CD14-positive monocyte (primary cell): Measurements from ENCODE around the gene SYT2. TPM values are rescaled to one million over a fixed set of nuclear protein-coding genes. Genes with fewer than 3 reads are reported as not detected.
A peak's percentile ranks its signal among the peaks of the same experiment; 100 is the strongest.
"Not testable (repeated sequence)": the region's sequence is repeated elsewhere in the genome, so short reads cannot be mapped to it uniquely, and the experiment has no call there.

Experiments used
- DNase-seq, 3 donors: peaks; one replicate each; pipeline ENCODE4 v3.0.0-alpha.2; 2011 to 2022
- H2AFZ ChIP-seq: 2 replicates; pipeline ENCODE4 v1.6.0; 2012; ENCODE audit warnings: mild to moderate bottlenecking, low read depth, low read length, inconsistent platforms; ENCODE audit not compliant: insufficient read depth, poor library complexity, severe bottlenecking
- H3K27ac ChIP-seq, 2 donors: 1 replicate in 1 of 2; 2 replicates in 1 of 2; pipeline ENCODE4 v1.5.1; 2012 to 2013; ENCODE audit warnings: low read length in 2 of 2, control low read depth in 1 of 2, inconsistent platforms in 1 of 2, low read depth in 1 of 2, mild to moderate bottlenecking in 1 of 2
- H3K27me3 ChIP-seq, 2 donors: one replicate each; pipeline versions ENCODE4 v1.6.0 to v1.6.1; 2011 to 2013; ENCODE audit warnings: low read length in 2 of 2; ENCODE audit not compliant: control insufficient read depth in 2 of 2, insufficient read depth in 2 of 2
- H3K36me3 ChIP-seq, 2 donors: replicated peaks in 1 of 2; 1 replicate in 1 of 2; 2 replicates in 1 of 2; pipeline versions ENCODE4 v1.5.1 to v1.6.1; 2012 to 2013; ENCODE audit warnings: low read length in 2 of 2, control low read depth in 1 of 2, inconsistent platforms in 1 of 2, mild to moderate bottlenecking in 1 of 2; ENCODE audit not compliant: insufficient read depth in 2 of 2, control insufficient read depth in 1 of 2
- H3K4me1 ChIP-seq, 2 donors: 1 replicate in 1 of 2; 2 replicates in 1 of 2; pipeline versions ENCODE4 v1.5.1 to v1.6.1; 2012 to 2013; ENCODE audit warnings: low read length in 2 of 2, control low read depth in 1 of 2, inconsistent platforms in 1 of 2, mild to moderate bottlenecking in 1 of 2, moderate library complexity in 1 of 2; ENCODE audit not compliant: insufficient read depth in 2 of 2, control insufficient read depth in 1 of 2
- H3K4me2 ChIP-seq: replicated peaks from 2 replicates; pipeline ENCODE3; 2012; ENCODE audit warnings: low read length, moderate library complexity, mild to moderate bottlenecking; ENCODE audit not compliant: poor library complexity, severe bottlenecking; ENCODE audit errors: extremely low read depth
- H3K4me3 ChIP-seq, 3 experiments: fragments of 200-600 bp in 1 of 3; sonication (generic) in 1 of 3; replicated peaks in 1 of 3; 1 replicate in 2 of 3; 2 replicates in 1 of 3; pipeline ENCODE4 v1.5.1; 2011 to 2013; ENCODE audit warnings: low read length in 3 of 3, mild to moderate bottlenecking in 3 of 3, control low read depth in 2 of 3, low read depth in 2 of 3, inconsistent platforms in 1 of 3, moderate library complexity in 1 of 3
- H3K79me2 ChIP-seq: 2 replicates; pipeline ENCODE4 v1.6.0; 2012; ENCODE audit warnings: mild to moderate bottlenecking, control low read depth, inconsistent platforms, low read length, moderate library complexity; ENCODE audit not compliant: insufficient read depth
- H3K9ac ChIP-seq: 2 replicates; pipeline ENCODE4 v1.6.0; 2017; ENCODE audit warnings: low read length, mild to moderate bottlenecking; ENCODE audit not compliant: insufficient read depth, poor library complexity, severe bottlenecking
- H3K9me3 ChIP-seq, 2 donors: replicated peaks in 1 of 2; 1 replicate in 1 of 2; 2 replicates in 1 of 2; pipeline versions ENCODE4 v1.5.1 to v1.6.1; 2012 to 2013; ENCODE audit warnings: low read length in 2 of 2, control low read depth in 1 of 2; ENCODE audit not compliant: control insufficient read depth in 1 of 2, insufficient read depth in 1 of 2
- H4K20me1 ChIP-seq: 2 replicates; pipeline ENCODE4 v1.6.0; 2012; ENCODE audit warnings: mild to moderate bottlenecking, low read length, control low read depth, moderate library complexity; ENCODE audit not compliant: insufficient read depth
- H3K27ac Mint-ChIP-seq, 7 donors: one replicate each; pipeline ENCODE4 v1.8.0; 2020; ENCODE audit warnings: mild to moderate bottlenecking in 7 of 7, mixed read lengths in 7 of 7, moderate library complexity in 6 of 7, inconsistent platforms in 2 of 7
- H3K27me3 Mint-ChIP-seq, 3 donors: one replicate each; pipeline ENCODE4 v1.8.0; 2021 to 2022; ENCODE audit warnings: low read depth in 3 of 3, mild to moderate bottlenecking in 3 of 3, mixed read lengths in 3 of 3, moderate library complexity in 3 of 3, inconsistent platforms in 1 of 3
- H3K36me3 Mint-ChIP-seq, 2 donors: one replicate each; pipeline ENCODE4 v1.8.0; 2020; ENCODE audit warnings: mixed read lengths in 2 of 2, inconsistent platforms in 1 of 2, mild to moderate bottlenecking in 1 of 2
- H3K4me1 Mint-ChIP-seq: one replicate; pipeline ENCODE4 v1.8.0; 2020; ENCODE audit warnings: mild to moderate bottlenecking, mixed read lengths
- H3K4me3 Mint-ChIP-seq, 2 donors: one replicate each; pipeline ENCODE4 v1.8.0; 2020; ENCODE audit warnings: mild to moderate bottlenecking in 2 of 2, mixed read lengths in 2 of 2, moderate library complexity in 1 of 2
- H3K9me3 Mint-ChIP-seq, 7 donors: one replicate each; pipeline ENCODE4 v1.8.0; 2020 to 2022; ENCODE audit warnings: mixed read lengths in 7 of 7, mild to moderate bottlenecking in 6 of 7, moderate library complexity in 6 of 7, inconsistent platforms in 2 of 7
- WGBS: methylation state at CpG from one replicate; pipeline ENCODE4 v1.1.5; 2013; ENCODE audit warnings: missing lambda C conversion rate; ENCODE audit not compliant: insufficient coverage; 5-methylcytosine and 5-hydroxymethylcytosine counted together
- intact Hi-C, 2 donors: fragments of 100-400 bp; cut with micrococcal nuclease; formaldehyde crosslinking; loops; one replicate each; pipeline versions ENCODE4 v1.15.0 to v1.15.1; 2023
- polyA plus RNA-seq, 3 donors: library from polyadenylated mRNA; depleted of rRNA in 1 of 3; unstranded in 2 of 3; stranded (reverse) in 1 of 3; fragments of 300-500 nt in 2 of 3; fragments of >200 nt in 1 of 3; fragmentation: Illumina TruSeq in 2 of 3; gene quantifications; 1 replicate in 2 of 3; 2 replicates in 1 of 3; pipeline ENCODE4 v1.2.3, GENCODE V29; 2012 to 2021
- TF ChIP-seq, protein P1 (sequence below): fragments of 200-600 bp; IDR thresholded peaks from one replicate; pipeline ENCODE4 v1.8.0; 2022; ENCODE audit warnings: antibody characterized with exemption, mild to moderate bottlenecking

The SYT2 gene
- polyA plus RNA-seq, 3 donors = not detected

DNA sequence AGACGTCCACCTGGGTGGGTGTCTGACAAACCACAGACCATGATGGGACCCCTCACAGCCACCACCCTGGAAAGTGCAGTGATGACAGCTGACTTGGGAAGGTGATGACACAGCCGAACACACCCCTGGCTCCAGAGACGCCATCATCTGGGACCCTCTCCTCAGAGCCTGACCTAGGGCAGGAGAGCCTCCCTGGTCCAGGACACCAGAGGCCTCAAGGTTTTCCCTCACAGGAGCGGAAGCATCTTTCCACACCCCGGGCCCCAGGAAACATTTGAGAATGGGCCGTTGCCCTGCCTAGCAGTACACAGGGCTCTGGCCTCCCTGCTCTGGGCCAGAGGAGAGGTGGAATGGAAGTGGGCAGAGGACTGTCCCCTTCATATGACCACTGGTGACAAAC lies 79.7 kb downstream of the SYT2 start:
- H3K27me3 Mint-ChIP-seq = peaks cover 65 to 97% (median 91%) of the 10 kb centered on the region in 3 donors
- H3K4me1 ChIP-seq = peaks cover 30 to 34% of the 10 kb centered on the region in 2 donors
- peaks cover 77 to 95% of the 10 kb centered on the region in 2 donors for H3K27me3 ChIP-seq

DNA sequence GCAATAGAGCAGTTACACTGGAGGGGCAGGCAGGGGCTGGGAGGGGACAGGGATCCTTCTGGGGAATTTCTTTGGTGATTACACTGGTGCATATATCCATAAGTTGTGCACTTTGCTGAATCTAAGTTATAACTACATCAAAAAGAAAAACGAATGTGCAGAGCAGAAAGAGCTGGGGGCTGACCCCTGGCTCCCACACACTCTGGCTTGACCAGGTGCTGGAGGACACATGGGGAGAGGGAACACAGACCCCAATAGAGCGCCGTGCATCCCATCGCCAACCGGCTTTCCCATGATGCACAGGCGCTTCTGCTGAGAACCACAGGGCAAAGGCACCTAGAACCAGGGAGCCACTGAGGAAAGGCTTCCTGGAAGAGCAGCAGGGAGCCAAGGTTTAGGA lies 80.2 kb downstream of the SYT2 start:
- DNase-seq, H3K4me3 ChIP-seq, H3K9ac ChIP-seq, H3K27ac Mint-ChIP-seq, H3K79me2 ChIP-seq, H2AFZ ChIP-seq, H3K27ac ChIP-seq, H3K36me3 Mint-ChIP-seq, intact Hi-C loops, H3K36me3 ChIP-seq, H3K4me2 ChIP-seq: not testable (repeated sequence)
- Histone ChIP-seq H3K4me1 (peaks cover 30 to 34% of the 10 kb centered on the region in 2 donors), H3K27me3 (peaks cover 73 to 95% of the 10 kb centered on the region in 2 donors), H4K20me1 (peaks cover 85% of the 10 kb centered on the region), H3K9me3 (peaks cover 5 to 33% of the 10 kb centered on the region in 2 donors)
- Mint-ChIP-seq H3K27me3 (peaks cover 61 to 96% (median 89%) of the 10 kb centered on the region in 3 donors), H3K4me3 (peak overlapping the region in 1 of 2 donors; percentile 79), H3K4me1 (peaks cover 46% of the 10 kb centered on the region), H3K9me3 (peaks cover 0 to 16% (median 4%) of the 10 kb centered on the region in 7 donors)
- no CpG with 5 or more reads among the region's 6 CpGs for WGBS

More for the DNA sequence above, 79.7 kb downstream of the SYT2 start:
- Mint-ChIP-seq H3K9me3 (peaks cover 0 to 16% (median 4%) of the 10 kb centered on the region in 7 donors), H3K27ac (no peak overlapping the region), H3K4me1 (peaks cover 46% of the 10 kb centered on the region), H3K4me3 (peak overlapping the region in 1 of 2 donors; percentile 79), H3K36me3 (peaks cover 0 to 5% of the 10 kb centered on the region in 2 donors)
- no peak for DNase-seq
- H3K79me2 ChIP-seq = no peaks in the 10 kb centered on the region
- peaks cover 83% of the 10 kb centered on the region for H4K20me1 ChIP-seq
- no peak overlapping the region for H3K4me2 ChIP-seq
- H3K36me3 ChIP-seq = no peaks in the 10 kb centered on the region
- intact Hi-C loops = no loop called here
- H3K9me3 ChIP-seq = peaks cover 5 to 37% of the 10 kb centered on the region in 2 donors
- H3K4me3 ChIP-seq = no peak overlapping the region
- no peak overlapping the region for H2AFZ ChIP-seq
- no peak overlapping the region for H3K27ac ChIP-seq
- H3K9ac ChIP-seq = no peak overlapping the region
- 83% methylated on average over 4 of the region's 6 CpGs for WGBS
- TF ChIP-seq, protein P1, sequence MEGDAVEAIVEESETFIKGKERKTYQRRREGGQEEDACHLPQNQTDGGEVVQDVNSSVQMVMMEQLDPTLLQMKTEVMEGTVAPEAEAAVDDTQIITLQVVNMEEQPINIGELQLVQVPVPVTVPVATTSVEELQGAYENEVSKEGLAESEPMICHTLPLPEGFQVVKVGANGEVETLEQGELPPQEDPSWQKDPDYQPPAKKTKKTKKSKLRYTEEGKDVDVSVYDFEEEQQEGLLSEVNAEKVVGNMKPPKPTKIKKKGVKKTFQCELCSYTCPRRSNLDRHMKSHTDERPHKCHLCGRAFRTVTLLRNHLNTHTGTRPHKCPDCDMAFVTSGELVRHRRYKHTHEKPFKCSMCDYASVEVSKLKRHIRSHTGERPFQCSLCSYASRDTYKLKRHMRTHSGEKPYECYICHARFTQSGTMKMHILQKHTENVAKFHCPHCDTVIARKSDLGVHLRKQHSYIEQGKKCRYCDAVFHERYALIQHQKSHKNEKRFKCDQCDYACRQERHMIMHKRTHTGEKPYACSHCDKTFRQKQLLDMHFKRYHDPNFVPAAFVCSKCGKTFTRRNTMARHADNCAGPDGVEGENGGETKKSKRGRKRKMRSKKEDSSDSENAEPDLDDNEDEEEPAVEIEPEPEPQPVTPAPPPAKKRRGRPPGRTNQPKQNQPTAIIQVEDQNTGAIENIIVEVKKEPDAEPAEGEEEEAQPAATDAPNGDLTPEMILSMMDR = no peak

DNA sequence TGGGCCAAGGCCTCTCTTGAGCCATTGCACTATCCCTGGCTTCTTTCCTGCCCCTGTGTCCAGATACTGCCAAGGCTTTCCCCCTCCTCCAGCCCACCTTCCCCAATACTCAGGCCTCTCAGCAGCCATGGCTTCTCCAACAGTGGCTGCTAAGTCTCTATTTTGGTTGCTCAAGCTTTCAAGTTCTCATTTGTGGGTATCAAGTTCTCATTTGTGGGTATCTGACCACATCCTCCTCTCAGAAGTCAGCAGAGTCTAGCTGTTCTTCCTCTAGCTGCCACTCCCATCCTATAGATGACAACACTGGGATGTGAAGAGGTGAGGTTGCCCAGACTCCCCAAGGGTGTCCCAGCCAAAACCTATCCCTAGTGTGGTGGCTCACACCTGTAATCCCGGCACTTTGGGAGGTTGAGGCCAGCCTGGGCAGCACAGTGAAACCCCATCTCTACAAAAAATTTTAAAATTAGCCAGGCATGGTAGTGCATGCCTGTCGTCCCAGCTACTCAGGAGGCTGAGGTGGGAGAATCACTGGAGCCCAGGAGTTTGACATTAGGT lies 80.9 kb downstream of the SYT2 start:
- WGBS = no CpG with 5 or more reads among the region's 2 CpGs
- peaks cover 92% of the 10 kb centered on the region for H4K20me1 ChIP-seq
- peak overlapping the region in 1 of 2 donors; percentile 79 for H3K4me3 Mint-ChIP-seq

More for the DNA sequence above, 80.9 kb downstream of the SYT2 start:
- Mint-ChIP-seq H3K9me3 (peaks cover 0 to 16% (median 4%) of the 10 kb centered on the region in 7 donors), H3K27me3 (peaks cover 53 to 90% (median 82%) of the 10 kb centered on the region in 3 donors), H3K27ac (peak overlapping the region in 3 of 7 donors; percentile 38 to 51 (median 42)), H3K4me1 (peaks cover 46% of the 10 kb centered on the region)
- not testable (repeated sequence) for H3K27ac ChIP-seq, H3K36me3 Mint-ChIP-seq, H3K36me3 ChIP-seq, H3K79me2 ChIP-seq, H3K9ac ChIP-seq, H2AFZ ChIP-seq
- DNase-seq = peak; percentile 49 to 73 (median 58)
- Histone ChIP-seq H3K27me3 (peaks cover 68 to 95% of the 10 kb centered on the region in 2 donors), H3K4me3 (peak overlapping the region in 1 of 3 experiments; percentile 14), H3K9me3 (peaks cover 5 to 36% of the 10 kb centered on the region in 2 donors), H3K4me1 (peaks cover 30 to 34% of the 10 kb centered on the region in 2 donors), H3K4me2 (peak overlapping the region; percentile 11)
- intact Hi-C loops = loop anchor here in 1 of 2 donors (5.0 kb wide), 1 partner anchor 147 kb away; no protein-coding TSS in a partner anchor
